ENCODE data around the gene OR52E1.

OR52E1 gene

DNA sequence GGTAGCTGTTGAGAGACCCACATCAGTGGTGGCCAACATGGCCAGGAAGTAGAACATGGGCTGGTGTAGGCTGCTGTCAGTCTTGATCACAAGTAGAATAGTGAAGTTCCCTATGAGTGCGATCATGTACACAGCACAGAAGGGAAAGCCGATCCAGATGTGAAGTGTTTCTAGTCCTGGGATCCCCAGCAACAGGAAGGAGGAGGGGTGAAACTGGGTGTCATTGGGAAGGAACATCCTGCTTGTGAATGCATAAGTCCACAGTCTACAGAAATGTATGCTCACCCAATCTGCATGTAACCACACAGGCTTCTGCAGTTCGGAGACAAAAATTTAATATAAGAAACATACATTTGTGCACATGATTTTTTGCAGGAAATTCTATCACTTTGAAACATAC is 10.0 kb upstream of the OR52E1 start, which contains the start of gene OR52E2:
OR52E2 (minus strand) TSS at position 237 of the 400 bp plus-strand sequence; CDS start at position 237, 0 bp downstream.
- no peaks in the 10 kb centered on the region for H3K36me3 ChIP-seq (ENCODE audit: insufficient read depth, low read length)

GRCh38 chr11:5065027-5065426 is 4.3 kb upstream of the OR52E1 start:
- H3K4me1 ChIP-seq (ENCODE audit: control insufficient read depth, insufficient read depth, low read length, unreplicated experiment): no peaks in the 10 kb centered on the region
- H3K27me3 ChIP-seq (ENCODE audit: insufficient read depth, low read length): 0 out of 2 replicates have a peak, but pooled peaks cover 9% of the 10 kb centered on the region
- H3K36me3 ChIP-seq (ENCODE audit: insufficient read depth, low read length): no peaks in the 10 kb centered on the region
- H3K79me2 ChIP-seq (ENCODE audit: control insufficient read depth, insufficient read depth, low read length, unreplicated experiment): no peaks in the 10 kb centered on the region
- H2AFZ ChIP-seq (ENCODE audit: low read length, unreplicated experiment): no peak overlapping the region
- no peak overlapping the region for H3K27ac ChIP-seq (ENCODE audit: low read depth, low read length)
- H3K4me3 ChIP-seq (ENCODE audit: low read depth, low read length): no peak overlapping the region

More for the DNA sequence above, 10.0 kb upstream of the OR52E1 start, which contains the start of gene OR52E2:
- no peaks in the 10 kb centered on the region for H3K4me1 ChIP-seq (ENCODE audit: control insufficient read depth, insufficient read depth, low read length, unreplicated experiment)
- H2AFZ ChIP-seq (ENCODE audit: low read length, unreplicated experiment): no peak within 1 kb of the TSS
- H3K4me3 ChIP-seq (ENCODE audit: low read depth, low read length): no peak within 1 kb of the TSS
- 0 out of 2 replicates have a peak, but pooled peaks cover 10% of the 10 kb centered on the region for H3K27me3 ChIP-seq (ENCODE audit: insufficient read depth, low read length)
- H3K27ac ChIP-seq (ENCODE audit: low read depth, low read length): no peak within 1 kb of the TSS
- H3K79me2 ChIP-seq (ENCODE audit: control insufficient read depth, insufficient read depth, low read length, unreplicated experiment): no peaks in the 10 kb centered on the region

DNA sequence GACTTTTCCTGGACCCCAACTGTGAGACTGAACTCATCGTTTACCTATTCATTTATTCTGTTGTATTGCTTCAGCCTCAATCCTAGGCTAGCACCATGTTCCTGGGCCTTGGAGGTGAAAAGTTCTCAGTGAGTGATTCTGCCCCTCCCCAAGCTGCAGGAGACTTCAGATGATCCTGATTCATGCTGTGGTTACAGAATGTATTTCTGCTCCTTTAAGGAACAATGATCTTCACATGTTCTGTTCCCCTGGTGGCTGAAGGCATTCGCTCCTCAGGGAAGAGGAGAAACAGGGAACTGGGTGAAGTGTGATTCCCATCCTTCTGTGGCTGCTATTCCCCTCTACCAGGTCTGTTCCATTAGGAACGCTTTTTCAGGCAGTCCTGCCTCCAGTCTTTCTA is 2.4 kb downstream of the OR52E1 start:
- no peaks in the 10 kb centered on the region for H3K27me3 ChIP-seq (ENCODE audit: insufficient read depth, low read length)
- no peaks in the 10 kb centered on the region for H3K4me1 ChIP-seq (ENCODE audit: control insufficient read depth, insufficient read depth, low read length, unreplicated experiment)
- H3K4me3 ChIP-seq (ENCODE audit: low read depth, low read length): no peak overlapping the region
- no peak overlapping the region for H3K27ac ChIP-seq (ENCODE audit: low read depth, low read length)
- H3K79me2 ChIP-seq (ENCODE audit: control insufficient read depth, insufficient read depth, low read length, unreplicated experiment): no peaks in the 10 kb centered on the region
- H3K36me3 ChIP-seq (ENCODE audit: insufficient read depth, low read length): no peaks in the 10 kb centered on the region
- no peak overlapping the region for H2AFZ ChIP-seq (ENCODE audit: low read length, unreplicated experiment)

- Histone ChIP-seq H3K4me1 (ENCODE audit: control insufficient read depth, insufficient read depth, low read length, unreplicated experiment) (no peaks in the 10 kb centered on the region), H3K79me2 (ENCODE audit: control insufficient read depth, insufficient read depth, low read length, unreplicated experiment) (no peaks in the 10 kb centered on the region), H3K36me3 (ENCODE audit: insufficient read depth, low read length) (no peaks in the 10 kb centered on the region), H2AFZ (ENCODE audit: low read length, unreplicated experiment) (no peak overlapping the region), H3K4me3 (ENCODE audit: low read depth, low read length) (no peak overlapping the region), H3K27ac (ENCODE audit: low read depth, low read length) (no peak overlapping the region), H3K27me3 (ENCODE audit: insufficient read depth, low read length) (peaks cover 14% of the 10 kb centered on the region)
Measured at GRCh38 chr11:5081405-5081804, 12.0 kb downstream of the OR52E1 start.

GRCh38 chr11:5083602-5084001 is 14.2 kb downstream of the OR52E1 start:
- H3K4me3 ChIP-seq (ENCODE audit: low read depth, low read length): no peak overlapping the region
- no peak overlapping the region for H3K27ac ChIP-seq (ENCODE audit: low read depth, low read length)
- H2AFZ ChIP-seq (ENCODE audit: low read length, unreplicated experiment): no peak overlapping the region
- no peaks in the 10 kb centered on the region for H3K4me1 ChIP-seq (ENCODE audit: control insufficient read depth, insufficient read depth, low read length, unreplicated experiment)
- no peaks in the 10 kb centered on the region for H3K79me2 ChIP-seq (ENCODE audit: control insufficient read depth, insufficient read depth, low read length, unreplicated experiment)
- peaks cover 14% of the 10 kb centered on the region for H3K27me3 ChIP-seq (ENCODE audit: insufficient read depth, low read length)
- H3K36me3 ChIP-seq (ENCODE audit: insufficient read depth, low read length): no peaks in the 10 kb centered on the region

- Histone ChIP-seq H3K27ac (ENCODE audit: low read depth, low read length) (no peak overlapping the region), H3K27me3 (ENCODE audit: insufficient read depth, low read length) (peaks cover 23% of the 10 kb centered on the region), H3K4me3 (ENCODE audit: low read depth, low read length) (no peak overlapping the region), H3K36me3 (ENCODE audit: insufficient read depth, low read length) (no peaks in the 10 kb centered on the region), H3K79me2 (ENCODE audit: control insufficient read depth, insufficient read depth, low read length, unreplicated experiment) (no peaks in the 10 kb centered on the region), H2AFZ (ENCODE audit: low read length, unreplicated experiment) (no peak overlapping the region), H3K4me1 (ENCODE audit: control insufficient read depth, insufficient read depth, low read length, unreplicated experiment) (no peaks in the 10 kb centered on the region)
Measured at GRCh38 chr11:5088556-5088955, 19.2 kb downstream of the OR52E1 start.

- Histone ChIP-seq H3K27ac (ENCODE audit: low read depth, low read length) (no peak overlapping the region), H2AFZ (ENCODE audit: low read length, unreplicated experiment) (no peak overlapping the region), H3K36me3 (ENCODE audit: insufficient read depth, low read length) (no peaks in the 10 kb centered on the region), H3K27me3 (ENCODE audit: insufficient read depth, low read length) (peaks cover 10% of the 10 kb centered on the region), H3K79me2 (ENCODE audit: control insufficient read depth, insufficient read depth, low read length, unreplicated experiment) (no peaks in the 10 kb centered on the region), H3K4me1 (ENCODE audit: control insufficient read depth, insufficient read depth, low read length, unreplicated experiment) (no peaks in the 10 kb centered on the region), H3K4me3 (ENCODE audit: low read depth, low read length) (no peak overlapping the region)
Measured at GRCh38 chr11:5090668-5091067, 21.3 kb downstream of the OR52E1 start.

GRCh38 chr11:5092821-5093585 is 23.6 kb downstream of the OR52E1 start:
- Histone ChIP-seq H3K27ac (ENCODE audit: low read depth, low read length) (no peak overlapping the region), H2AFZ (ENCODE audit: low read length, unreplicated experiment) (no peak overlapping the region), H3K27me3 (ENCODE audit: insufficient read depth, low read length) (peaks cover 10% of the 10 kb centered on the region), H3K36me3 (ENCODE audit: insufficient read depth, low read length) (no peaks in the 10 kb centered on the region), H3K4me1 (ENCODE audit: control insufficient read depth, insufficient read depth, low read length, unreplicated experiment) (no peaks in the 10 kb centered on the region), H3K79me2 (ENCODE audit: control insufficient read depth, insufficient read depth, low read length, unreplicated experiment) (no peaks in the 10 kb centered on the region), H3K4me3 (ENCODE audit: low read depth, low read length) (no peak overlapping the region)

DNA sequence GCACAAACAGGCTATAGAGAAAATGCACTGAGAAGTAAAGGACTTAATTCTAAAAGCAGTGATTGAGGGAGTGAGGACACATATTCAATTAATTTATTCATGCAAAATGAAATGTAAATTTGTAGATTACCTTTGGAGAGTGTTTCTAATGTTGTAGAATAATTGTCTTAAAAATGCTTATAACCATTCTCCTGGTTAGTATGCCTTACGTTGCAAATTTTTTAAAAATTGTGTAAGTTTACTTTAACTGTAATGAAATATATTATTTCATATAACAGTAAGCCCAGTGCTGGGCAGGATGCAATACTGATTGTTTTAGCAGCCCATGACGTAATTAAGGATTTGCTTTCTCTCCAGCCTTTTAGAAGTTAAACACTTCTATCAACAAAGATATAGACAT is 26.6 kb downstream of the OR52E1 start:
- Histone ChIP-seq H3K4me1 (ENCODE audit: control insufficient read depth, insufficient read depth, low read length, unreplicated experiment) (no peaks in the 10 kb centered on the region), H3K79me2 (ENCODE audit: control insufficient read depth, insufficient read depth, low read length, unreplicated experiment) (no peaks in the 10 kb centered on the region), H3K4me3 (ENCODE audit: low read depth, low read length) (no peak overlapping the region), H3K27me3 (ENCODE audit: insufficient read depth, low read length) (peaks cover 19% of the 10 kb centered on the region; the same call in 1 of the 2 replicates), H3K27ac (ENCODE audit: low read depth, low read length) (no peak overlapping the region), H2AFZ (ENCODE audit: low read length, unreplicated experiment) (no peak overlapping the region), H3K36me3 (ENCODE audit: insufficient read depth, low read length) (no peaks in the 10 kb centered on the region)

- Histone ChIP-seq H3K4me1 (ENCODE audit: control insufficient read depth, insufficient read depth, low read length, unreplicated experiment) (no peaks in the 10 kb centered on the region), H3K79me2 (ENCODE audit: control insufficient read depth, insufficient read depth, low read length, unreplicated experiment) (no peaks in the 10 kb centered on the region), H3K27ac (ENCODE audit: low read depth, low read length) (no peak overlapping the region), H3K27me3 (ENCODE audit: insufficient read depth, low read length) (peaks cover 48% of the 10 kb centered on the region), H3K36me3 (ENCODE audit: insufficient read depth, low read length) (no peaks in the 10 kb centered on the region), H2AFZ (ENCODE audit: low read length, unreplicated experiment) (no peak overlapping the region), H3K4me3 (ENCODE audit: low read depth, low read length) (no peak overlapping the region)
Measured at GRCh38 chr11:5102246-5102645, 32.9 kb downstream of the OR52E1 start.

GRCh38 chr11:5103066-5103465 is 33.7 kb downstream of the OR52E1 start:
- no peaks in the 10 kb centered on the region for H3K79me2 ChIP-seq (ENCODE audit: control insufficient read depth, insufficient read depth, low read length, unreplicated experiment)
- H3K27me3 ChIP-seq (ENCODE audit: insufficient read depth, low read length): peaks cover 48% of the 10 kb centered on the region
- no peaks in the 10 kb centered on the region for H3K4me1 ChIP-seq (ENCODE audit: control insufficient read depth, insufficient read depth, low read length, unreplicated experiment)
- H2AFZ ChIP-seq (ENCODE audit: low read length, unreplicated experiment): no peak overlapping the region
- H3K36me3 ChIP-seq (ENCODE audit: insufficient read depth, low read length): no peaks in the 10 kb centered on the region
- H3K27ac ChIP-seq (ENCODE audit: low read depth, low read length): no peak overlapping the region
- no peak overlapping the region for H3K4me3 ChIP-seq (ENCODE audit: low read depth, low read length)

All from ACC112 (cell line).